CD1c-positive myeloid dendritic cell (primary cell): Measurements from ENCODE around the gene ZNF107.
"Not testable (repeated sequence)": the region's sequence is repeated elsewhere in the genome, so short reads cannot be mapped to it uniquely, and the experiment has no call there.

Experiments used
- DNase-seq: peaks from one replicate; pipeline ENCODE4 v3.0.0-alpha.2; 2016; ENCODE audit errors: extremely low spot score

Gene ZNF107

GRCh38 chr7:64643566-64643965 is 22.4 kb upstream of the ZNF107 start:
- DNase-seq = no peak

DNA sequence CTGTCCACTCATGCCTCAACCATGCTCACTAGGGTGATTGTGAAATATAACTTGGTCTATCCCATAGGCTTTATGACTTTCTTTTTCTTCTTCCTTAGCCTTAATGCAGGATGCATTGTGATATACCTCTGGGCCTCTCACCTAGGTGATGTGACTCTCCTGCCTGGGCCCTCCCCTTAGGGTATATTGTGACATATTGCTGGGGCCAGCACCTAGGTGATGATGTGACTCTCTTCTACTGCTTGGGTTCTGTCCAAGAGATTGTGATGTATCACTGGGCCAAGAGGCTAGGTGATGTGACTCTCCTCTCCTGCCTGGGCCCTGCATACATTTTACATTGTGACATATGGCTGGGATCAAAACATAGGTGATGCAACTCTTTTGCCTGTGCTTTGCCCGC is 14.7 kb upstream of the ZNF107 start:
- no peak for DNase-seq

- DNase-seq = no peak
Measured at GRCh38 chr7:64651632-64652165, 14.2 kb upstream of the ZNF107 start.

DNA sequence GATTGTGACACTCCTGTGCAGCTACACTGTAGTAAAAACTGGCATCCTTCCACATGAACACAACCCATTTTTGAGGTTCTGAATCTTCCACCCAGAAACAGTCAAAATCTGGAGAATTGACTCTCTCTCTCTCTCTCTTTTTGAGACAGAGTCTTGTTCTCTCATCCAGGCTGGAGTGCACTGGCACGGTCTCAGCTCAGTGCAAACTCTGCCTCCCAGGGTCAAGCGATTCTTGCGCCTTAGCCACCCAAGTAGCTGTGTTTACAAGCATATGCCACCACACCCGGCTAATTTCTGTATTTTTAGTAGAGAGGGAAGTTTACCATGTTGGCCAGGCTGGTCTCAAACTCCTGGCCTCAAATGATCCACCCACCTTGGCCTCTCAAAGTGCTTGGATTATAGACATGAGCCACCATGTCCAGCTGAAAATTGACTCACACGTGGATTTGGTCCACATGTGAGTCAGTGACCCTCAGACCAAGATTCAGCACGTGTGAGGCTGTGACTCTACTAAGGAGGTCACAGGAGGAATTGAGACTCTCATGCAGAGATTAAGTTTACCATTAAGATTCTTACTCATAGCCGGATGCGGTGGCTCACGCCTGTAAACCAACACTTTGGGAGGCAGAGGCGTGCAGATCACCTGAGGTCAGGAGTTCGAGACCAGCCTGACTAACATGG is 12.1 kb upstream of the ZNF107 start:
- no peak for DNase-seq

DNA sequence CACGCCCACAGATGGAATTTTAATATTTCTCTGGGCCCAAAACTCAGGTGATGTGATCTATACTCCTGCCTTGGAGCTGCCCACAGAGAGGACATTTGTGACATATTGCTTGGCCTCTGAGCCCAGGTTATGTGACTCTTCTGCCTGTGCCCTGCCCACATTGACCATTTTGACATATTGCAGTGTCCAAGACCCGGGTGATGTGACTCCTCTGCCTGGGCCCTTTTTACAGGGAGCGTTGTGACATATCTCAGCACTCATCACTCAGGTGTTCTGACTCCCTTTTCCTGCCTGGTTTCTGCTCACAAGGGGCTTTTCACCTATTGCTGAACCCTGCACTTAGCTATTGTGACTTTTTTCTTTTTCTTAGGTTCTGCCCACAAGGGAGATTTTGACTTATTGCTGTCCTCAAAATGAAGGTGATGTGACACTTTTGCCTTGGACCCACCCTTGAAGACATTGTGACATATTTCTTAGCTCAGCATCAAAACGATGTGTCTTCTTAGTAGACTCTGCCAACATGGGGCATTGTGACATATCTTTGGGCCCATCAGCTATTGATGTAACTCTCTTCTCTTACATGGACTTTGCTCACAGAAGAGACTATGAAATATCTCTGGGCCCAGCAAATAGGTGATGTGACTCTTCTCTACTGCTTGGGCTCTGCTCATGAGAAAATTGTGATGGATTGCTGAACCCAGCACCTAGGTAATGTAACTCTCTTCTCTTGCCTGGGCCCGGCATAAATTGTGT is 11.0 kb upstream of the ZNF107 start:
- DNase-seq = no peak

- no peak for DNase-seq
Measured at GRCh38 chr7:64655811-64656210, 10.1 kb upstream of the ZNF107 start.

DNA sequence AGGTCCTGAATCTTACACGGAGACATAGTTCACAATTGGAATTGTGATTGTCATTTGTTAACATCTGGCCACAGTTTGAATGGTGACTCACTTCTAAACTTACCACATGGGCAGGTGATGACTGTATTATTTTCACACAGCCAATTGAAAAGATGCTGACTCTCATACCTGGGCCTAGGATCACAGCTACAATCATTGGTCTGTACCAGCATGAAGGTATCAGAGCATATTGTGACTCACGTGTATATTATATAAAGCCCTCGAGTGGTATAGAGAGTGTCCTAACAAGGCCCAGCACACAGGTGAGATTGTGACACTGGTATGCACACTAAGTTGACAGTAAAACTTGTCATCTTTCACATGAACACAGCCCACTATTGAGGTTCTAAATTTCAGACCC is 9.4 kb upstream of the ZNF107 start:
- DNase-seq = no peak

- not testable (repeated sequence) for DNase-seq
Measured at GRCh38 chr7:64662091-64662490, 3.8 kb upstream of the ZNF107 start.

- DNase-seq = no peak
Measured at GRCh38 chr7:64666663-64667050, 724 bp downstream of the ZNF107 start.

DNA sequence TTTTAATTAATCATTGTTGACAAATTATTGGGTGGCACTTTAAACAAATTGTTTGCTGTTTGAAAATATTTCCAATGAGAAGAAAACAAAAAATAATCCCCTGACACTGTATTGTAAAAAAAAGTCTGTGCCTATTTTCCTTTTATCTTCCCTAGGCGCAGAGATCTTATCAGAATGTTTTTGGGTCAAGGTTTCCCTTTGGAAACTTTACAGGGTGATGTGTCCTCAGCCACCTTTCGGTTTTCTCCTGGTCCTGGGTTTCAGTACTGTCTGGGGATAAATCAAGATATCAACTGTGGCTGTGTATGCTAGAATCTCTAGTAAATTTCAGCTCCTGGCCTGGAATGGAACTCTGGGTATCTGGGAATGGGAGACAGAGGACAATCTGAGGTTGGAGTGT is 1.4 kb downstream of the ZNF107 start:
- no peak for DNase-seq

- no peak for DNase-seq
Measured at GRCh38 chr7:64672414-64672813, 6.5 kb downstream of the ZNF107 start.

DNA sequence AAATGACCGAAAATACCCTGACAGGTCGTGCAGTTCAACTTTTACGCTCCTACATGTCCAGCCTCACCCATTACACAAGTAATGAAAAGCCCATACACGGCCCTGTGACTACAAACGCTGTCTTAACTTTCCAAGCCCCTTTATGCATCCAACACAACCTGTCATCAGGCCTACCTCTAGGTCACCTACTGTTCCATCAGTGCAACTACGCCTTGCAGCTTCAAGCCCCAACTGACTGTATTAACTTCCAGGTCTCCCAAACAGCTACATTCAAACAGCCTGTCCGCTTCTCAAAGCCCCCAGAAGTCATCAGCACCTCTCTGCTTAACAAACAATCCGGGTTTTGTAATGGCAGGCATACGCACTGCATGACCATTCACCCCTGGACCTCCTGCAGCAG is 19.2 kb downstream of the ZNF107 start:
- no peak for DNase-seq

DNA sequence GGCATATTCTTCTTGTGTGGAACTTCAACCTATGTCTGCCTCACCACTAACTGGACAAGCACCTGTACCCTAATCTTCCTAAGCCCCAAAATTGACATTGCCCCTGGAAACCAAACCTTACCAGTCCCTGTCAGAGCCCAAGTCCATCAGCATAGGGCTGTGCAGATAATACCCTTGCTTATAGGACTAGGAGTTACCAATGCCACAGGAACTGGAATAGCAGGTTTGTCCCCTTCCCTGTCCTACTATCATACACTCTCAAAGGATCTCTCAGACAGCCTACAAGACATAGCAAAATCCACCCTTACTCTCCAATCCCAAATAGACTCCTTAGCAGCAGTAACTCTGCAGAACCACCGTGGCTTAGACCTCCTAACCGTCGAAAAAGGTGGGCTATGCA is 19.8 kb downstream of the ZNF107 start:
- DNase-seq = no peak

DNA sequence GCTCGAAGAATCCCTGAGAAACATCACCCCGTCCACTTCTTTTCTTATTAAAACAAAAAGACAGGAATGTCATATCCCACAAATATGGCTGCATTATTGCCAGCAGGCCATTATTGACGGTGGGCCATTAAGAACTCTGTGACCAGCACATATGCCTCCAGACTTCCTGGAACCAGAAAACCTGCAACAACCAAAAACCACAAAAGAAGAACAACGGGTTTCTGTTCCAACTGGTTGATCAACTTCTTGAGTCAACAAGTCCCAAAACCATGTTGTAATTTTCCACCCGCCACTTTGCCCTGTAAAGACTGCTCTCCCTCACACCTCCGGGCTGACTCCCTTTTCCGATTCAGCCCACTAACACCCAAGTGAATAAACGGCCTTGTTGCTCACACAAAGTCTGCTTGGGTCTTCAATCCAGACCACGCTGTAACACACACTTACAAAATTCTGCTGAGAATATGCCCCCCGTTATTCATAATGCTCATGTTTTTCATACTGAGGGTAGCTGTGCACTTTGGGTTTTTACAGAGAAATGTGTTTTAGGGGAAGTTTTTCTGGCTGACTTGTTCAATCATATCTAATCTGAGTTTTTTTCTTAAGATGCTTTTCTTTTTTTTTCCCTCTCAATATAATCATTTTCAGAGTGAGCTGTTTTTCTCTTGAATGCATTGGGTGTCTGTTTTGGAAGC is 20.7 kb downstream of the ZNF107 start:
- DNase-seq = no peak

DNA sequence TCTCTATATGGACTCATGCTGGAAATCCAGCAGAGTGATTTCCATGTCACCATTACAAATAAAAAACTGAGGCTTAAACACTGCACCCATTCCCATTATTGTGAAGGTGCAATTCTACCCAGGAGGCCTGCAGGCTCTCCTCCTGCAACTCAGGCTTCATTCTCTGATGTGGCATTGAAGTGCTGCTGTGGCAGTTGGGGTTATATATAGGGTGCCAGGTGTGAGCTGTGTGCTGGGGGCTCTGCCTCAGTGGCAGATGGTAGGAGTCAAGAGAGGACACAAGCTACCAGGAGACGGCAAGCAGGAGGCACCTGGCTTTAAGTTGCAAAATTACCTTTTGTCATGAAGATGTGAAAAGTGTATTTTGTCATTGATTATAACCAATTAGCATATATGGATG is 21.3 kb downstream of the ZNF107 start:
- DNase-seq = no peak

GRCh38 chr7:64688988-64689387 is 23.1 kb downstream of the ZNF107 start:
- DNase-seq = no peak

DNA sequence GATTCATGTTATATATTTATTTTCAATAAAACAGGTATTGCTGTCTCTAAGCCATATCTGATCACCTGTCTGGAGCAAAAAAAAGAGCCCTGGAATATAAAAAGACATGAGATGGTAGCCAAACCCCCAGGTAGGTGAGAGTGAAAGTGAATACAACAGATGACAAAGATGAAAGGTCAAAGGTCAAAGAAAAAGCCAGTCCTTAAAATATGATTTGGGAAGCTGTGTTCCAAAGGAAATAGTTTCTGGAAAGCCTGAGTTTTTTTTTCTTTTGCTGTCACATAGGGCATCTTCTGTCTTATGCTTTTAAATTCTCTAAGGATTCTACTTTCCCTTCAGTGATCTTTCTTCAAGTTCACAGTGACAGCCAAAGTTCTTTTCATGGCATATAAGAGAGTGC is 25.9 kb downstream of the ZNF107 start:
- no peak for DNase-seq

DNA sequence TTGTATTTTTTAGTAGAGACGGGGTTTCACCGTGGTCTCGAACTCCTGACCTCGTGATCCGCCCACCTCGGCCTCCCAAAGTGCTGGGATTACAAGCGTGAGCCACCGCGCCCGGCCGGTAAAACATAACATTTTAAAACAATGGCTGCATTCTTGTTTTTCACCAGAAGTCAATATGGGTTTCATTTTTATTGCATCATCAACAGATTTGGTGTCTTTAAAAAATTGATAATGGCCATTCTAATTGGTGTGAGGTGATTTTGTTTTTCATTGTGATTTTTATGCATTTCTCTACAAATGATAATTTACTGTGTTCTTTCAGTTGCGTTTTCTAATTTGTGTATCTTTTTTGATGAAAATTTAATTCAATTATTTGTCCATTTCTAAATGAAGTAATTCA is 31.9 kb downstream of the ZNF107 start:
- not testable (repeated sequence) for DNase-seq

DNA sequence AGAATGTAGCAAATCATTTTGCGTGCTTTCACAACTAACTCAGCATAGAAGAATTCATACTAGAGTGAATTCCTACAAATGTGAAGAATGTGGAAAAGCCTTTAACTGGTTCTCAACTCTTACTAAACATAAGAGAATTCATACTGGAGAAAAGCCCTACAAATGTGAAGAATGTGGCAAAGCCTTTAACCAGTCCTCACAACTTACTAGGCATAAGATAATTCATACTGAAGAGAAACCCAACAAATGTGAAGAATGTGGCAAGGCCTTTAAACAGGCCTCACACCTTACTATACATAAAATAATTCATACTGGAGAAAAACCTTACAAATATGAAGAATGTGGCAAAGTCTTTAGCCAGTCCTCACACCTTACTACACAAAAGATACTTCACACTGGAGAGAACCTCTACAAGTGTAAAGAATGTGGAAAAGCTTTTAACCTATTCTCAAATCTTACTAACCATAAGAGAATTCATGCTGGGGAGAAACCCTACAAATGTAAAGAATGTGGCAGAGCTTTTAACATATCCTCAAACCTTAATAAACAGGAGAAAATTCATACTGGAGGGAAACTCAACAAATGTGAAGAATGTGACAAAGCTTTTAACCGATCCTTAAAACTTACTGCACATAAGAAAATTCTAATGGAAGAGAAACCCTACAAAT is 40.8 kb downstream of the ZNF107 start:
- no peak for DNase-seq

DNA sequence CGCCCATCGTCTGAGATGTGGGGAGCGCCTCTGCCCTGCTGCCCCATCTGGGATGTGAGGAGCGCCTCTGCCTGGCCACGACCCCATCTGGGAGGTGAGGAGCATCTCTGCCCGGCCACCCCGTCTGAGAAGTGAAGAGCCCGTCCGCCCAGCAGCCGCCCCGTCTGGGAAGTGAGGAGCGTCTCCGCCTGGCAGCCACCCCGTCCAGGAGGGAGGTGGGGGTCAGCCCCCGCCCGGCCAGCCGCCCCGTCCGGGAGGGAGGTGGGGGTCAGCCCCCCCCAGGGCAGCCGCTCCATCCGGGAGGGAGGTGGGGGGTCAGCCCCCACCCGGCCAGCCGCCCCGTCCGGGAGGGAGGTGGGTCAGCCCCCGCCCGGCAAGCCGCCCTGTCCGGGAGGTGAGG is 52.0 kb downstream of the ZNF107 start:
- not testable (repeated sequence) for DNase-seq

- DNase-seq = no peak
Measured at GRCh38 chr7:64729089-64729848, 63.3 kb downstream of the ZNF107 start.
